Measurements from ENCODE around the gene TM7SF3.
"Not testable (repeated sequence)": the region's sequence is repeated elsewhere in the genome, so short reads cannot be mapped to it uniquely, and the experiment has no call there.

The TM7SF3 gene

GRCh38 chr12:26978801-26979200, 35.4 kb downstream of the TM7SF3 start:
- DNase-seq (ENCODE audit: low spot score): no peak

GRCh38 chr12:26976687-26977086, 37.5 kb downstream of the TM7SF3 start:
- no peak for DNase-seq (ENCODE audit: low spot score)

GRCh38 chr12:26971963-26972362, 42.2 kb downstream of the TM7SF3 start:
- DNase-seq (ENCODE audit: low spot score): peak; percentile 81

- no peak for DNase-seq (ENCODE audit: low spot score)
Measured at GRCh38 chr12:26970136-26970535, 44.0 kb downstream of the TM7SF3 start.

- DNase-seq (ENCODE audit: low spot score): no peak
Measured at GRCh38 chr12:26966842-26967241, 47.3 kb downstream of the TM7SF3 start.

GRCh38 chr12:26963413-26963812, 50.8 kb downstream of the TM7SF3 start:
- DNase-seq (ENCODE audit: low spot score): no peak

GRCh38 chr12:26961803-26962202, 52.4 kb downstream of the TM7SF3 start:
- no peak for DNase-seq (ENCODE audit: low spot score)

- DNase-seq (ENCODE audit: low spot score): not testable (repeated sequence)
Measured at GRCh38 chr12:26961391-26961790, 52.8 kb downstream of the TM7SF3 start.

GRCh38 chr12:26954027-26954426, 60.2 kb downstream of the TM7SF3 start:
- DNase-seq (ENCODE audit: low spot score): no peak

- DNase-seq (ENCODE audit: low spot score): no peak
Measured at GRCh38 chr12:26953447-26953846, 60.7 kb downstream of the TM7SF3 start.

- DNase-seq (ENCODE audit: low spot score): no peak
Measured at GRCh38 chr12:26948309-26948708, 65.9 kb downstream of the TM7SF3 start.

- peak; percentile 65 for DNase-seq (ENCODE audit: low spot score)
Measured at GRCh38 chr12:26941215-26941594, 73.0 kb downstream of the TM7SF3 start.

- DNase-seq (ENCODE audit: low spot score): peak; percentile 74
Measured at GRCh38 chr12:26940516-26941214, 73.5 kb downstream of the TM7SF3 start.

GRCh38 chr12:26939953-26940352, 74.2 kb downstream of the TM7SF3 start:
- no peak for DNase-seq (ENCODE audit: low spot score)

GRCh38 chr12:26939192-26939832, 74.9 kb downstream of the TM7SF3 start:
- DNase-seq (ENCODE audit: low spot score): peak; percentile 10

GRCh38 chr12:26938701-26939062, 75.5 kb downstream of the TM7SF3 start:
- peak; percentile 15 for DNase-seq (ENCODE audit: low spot score)

- DNase-seq (ENCODE audit: low spot score): peak; percentile 97
Measured at GRCh38 chr12:26937863-26938700, 76.1 kb downstream of the TM7SF3 start, which contains the start of the genes FGFR1OP2 and INTS13. FGFR1OP2 (plus strand) TSS chr12:26938470; CDS start chr12:26954159, 15,689 bp downstream. INTS13 (minus strand) TSS chr12:26937981; CDS start chr12:26936803, 1,178 bp downstream.

GRCh38 chr12:26937443-26937862, 76.7 kb downstream of the TM7SF3 start:
- no peak for DNase-seq (ENCODE audit: low spot score)

GRCh38 chr12:26936559-26937442, 77.4 kb downstream of the TM7SF3 start:
- peak; percentile 63 for DNase-seq (ENCODE audit: low spot score)

- DNase-seq (ENCODE audit: low spot score): peak; percentile 41
Measured at GRCh38 chr12:26935636-26936378, 78.4 kb downstream of the TM7SF3 start.

- DNase-seq (ENCODE audit: low spot score): no peak
Measured at GRCh38 chr12:26929590-26929989, 84.6 kb downstream of the TM7SF3 start.

Data from CD4-positive, alpha-beta T cell treated with Interleukin-2 at 100 ng/mL for 4 hours (primary cell).